Trophoblast cell (in vitro differentiated cells and primary cell): ENCODE measurements around the gene AMN.

Source experiments
- DNase-seq, 2 donors: peaks; one replicate each; pipeline ENCODE4 v3.0.0-alpha.2; 2016
- H2AFZ ChIP-seq: 2 replicates; pipeline ENCODE4 v1.6.1; 2013; ENCODE audit warnings: low read length, moderate library complexity, mild to moderate bottlenecking; ENCODE audit not compliant: insufficient read depth, poor library complexity
- H2AK5ac ChIP-seq: 2 replicates; pipeline ENCODE4 v1.6.1; 2013; ENCODE audit warnings: mild to moderate bottlenecking, low read length
- H2BK120ac ChIP-seq: 2 replicates; pipeline ENCODE4 v1.6.1; 2013; ENCODE audit warnings: low read length, mild to moderate bottlenecking, moderate library complexity; ENCODE audit not compliant: insufficient read depth, poor library complexity
- H2BK12ac ChIP-seq: 2 replicates; pipeline ENCODE4 v1.6.1; 2013; ENCODE audit warnings: mild to moderate bottlenecking, low read length, moderate library complexity
- H2BK5ac ChIP-seq: 2 replicates; pipeline ENCODE4 v1.6.1; 2013; ENCODE audit warnings: low read length, low read depth, moderate library complexity, mild to moderate bottlenecking; ENCODE audit not compliant: poor library complexity
- H3K14ac ChIP-seq: 2 replicates; pipeline ENCODE4 v1.6.1; 2013; ENCODE audit warnings: mild to moderate bottlenecking, low read length
- H3K18ac ChIP-seq: 2 replicates; pipeline ENCODE4 v1.6.1; 2013; ENCODE audit warnings: mild to moderate bottlenecking, low read length
- H3K23ac ChIP-seq: 2 replicates; pipeline ENCODE4 v1.6.1; 2013; ENCODE audit warnings: low read length
- H3K27ac ChIP-seq: 2 replicates; pipeline ENCODE4 v1.5.1; 2013; ENCODE audit warnings: low read depth, mild to moderate bottlenecking, inconsistent platforms, low read length, moderate library complexity
- H3K27me3 ChIP-seq: 2 replicates; pipeline ENCODE4 v1.6.1; 2013; ENCODE audit warnings: inconsistent platforms, mild to moderate bottlenecking, low read length, moderate library complexity; ENCODE audit not compliant: insufficient read depth
- H3K36me3 ChIP-seq, 2 experiments: 1 replicate in 1 of 2; 2 replicates in 1 of 2; pipeline ENCODE4 v1.6.1; 2013; ENCODE audit warnings: low read length in 2 of 2, mild to moderate bottlenecking in 2 of 2, moderate library complexity in 1 of 2; ENCODE audit not compliant: insufficient read depth in 2 of 2, control insufficient read depth in 1 of 2
- H3K4ac ChIP-seq: 2 replicates; pipeline ENCODE4 v1.6.1; 2013; ENCODE audit warnings: low read depth, mild to moderate bottlenecking, low read length, moderate library complexity
- H3K4me1 ChIP-seq, 2 experiments: 1 replicate in 1 of 2; 2 replicates in 1 of 2; pipeline ENCODE4 v1.6.1; 2013; ENCODE audit warnings: low read length in 2 of 2, mild to moderate bottlenecking in 2 of 2, moderate library complexity in 1 of 2; ENCODE audit not compliant: insufficient read depth in 2 of 2, control insufficient read depth in 1 of 2
- H3K4me2 ChIP-seq: 2 replicates; pipeline ENCODE4 v1.6.1; 2013; ENCODE audit warnings: inconsistent platforms, mild to moderate bottlenecking, low read length, moderate library complexity
- H3K4me3 ChIP-seq: 2 replicates; pipeline ENCODE4 v1.5.1; 2013; ENCODE audit warnings: mild to moderate bottlenecking, low read depth, low read length, inconsistent platforms
- H3K79me1 ChIP-seq: one replicate; pipeline ENCODE4 v1.6.1; 2013; ENCODE audit warnings: low read length
- H3K79me2 ChIP-seq: 2 replicates; pipeline ENCODE4 v1.6.1; 2013; ENCODE audit warnings: low read length, mild to moderate bottlenecking; ENCODE audit not compliant: control insufficient read depth, insufficient read depth, poor library complexity
- H3K9ac ChIP-seq: 2 replicates; pipeline ENCODE4 v1.6.1; 2013; ENCODE audit warnings: mild to moderate bottlenecking, low read length
- H3K9me3 ChIP-seq: 2 replicates; pipeline ENCODE4 v1.6.1; 2013; ENCODE audit warnings: low read depth, mild to moderate bottlenecking, control low read depth, inconsistent platforms, low read length; ENCODE audit not compliant: insufficient read depth
- H4K12ac ChIP-seq: 2 replicates; pipeline ENCODE4 v1.6.1; 2013; ENCODE audit warnings: low read depth, mild to moderate bottlenecking, low read length, moderate library complexity
- H4K8ac ChIP-seq: 2 replicates; pipeline ENCODE4 v1.6.1; 2013; ENCODE audit warnings: low read depth, mild to moderate bottlenecking, low read length, moderate library complexity
- H4K91ac ChIP-seq: one replicate; pipeline ENCODE4 v1.6.1; 2013; ENCODE audit warnings: low read depth, mild to moderate bottlenecking, low read length, moderate library complexity
- WGBS: extraction: QIAGEN DNeasy Blood & Tissue Kit; methylation state at CpG from one replicate; pipeline ENCODE4 v1.1.7; 2013; ENCODE audit warnings: missing lambda C conversion rate; ENCODE audit not compliant: insufficient read length, insufficient coverage; ENCODE audit errors: extremely low coverage; 5-methylcytosine and 5-hydroxymethylcytosine counted together

AMN gene

DNA sequence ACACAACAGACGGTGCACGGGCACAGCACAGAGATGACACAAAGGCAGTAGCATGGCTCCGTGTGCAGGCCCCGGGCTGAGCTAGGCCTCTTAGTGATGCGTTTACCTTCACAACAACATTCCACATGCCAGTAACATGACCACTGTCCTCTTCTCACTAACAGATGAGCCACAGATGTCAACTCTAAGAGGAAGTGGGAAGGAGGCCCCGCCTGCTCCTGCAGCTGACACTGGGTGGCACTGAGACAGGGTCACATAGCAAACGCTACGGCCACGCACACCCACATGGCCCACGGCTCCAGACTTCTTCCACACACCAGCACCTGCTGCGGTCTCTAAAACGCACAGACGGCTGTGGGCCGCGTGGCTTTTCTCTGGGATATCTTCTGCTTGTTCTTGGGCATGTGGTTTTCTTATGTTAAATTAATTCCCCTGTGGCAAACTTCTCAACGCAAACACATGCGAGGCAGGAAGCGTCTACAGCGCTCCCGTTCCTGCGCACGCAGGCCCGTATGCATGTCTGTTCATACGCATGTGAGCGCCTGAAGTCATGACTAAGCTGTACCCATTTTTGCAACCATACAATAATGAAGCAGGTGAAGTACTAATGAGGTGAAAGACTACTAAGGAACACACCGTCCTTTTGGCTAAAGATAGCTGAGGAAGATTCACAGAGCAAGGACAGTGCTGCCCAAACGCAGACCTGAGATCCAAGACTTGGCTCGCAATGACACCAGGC, 26.8 kb downstream of the AMN start:
- H3K79me1 ChIP-seq = no peaks in the 10 kb centered on the region
- H2AFZ ChIP-seq = no peak overlapping the region
- no peak overlapping the region for H2AK5ac ChIP-seq
- H3K27me3 ChIP-seq = no peaks in the 10 kb centered on the region
- H2BK5ac ChIP-seq = no peak overlapping the region
- no peaks in the 10 kb centered on the region for H3K9me3 ChIP-seq
- H3K23ac ChIP-seq = no peak overlapping the region
- no peak overlapping the region for H3K4ac ChIP-seq
- no peak overlapping the region for H3K9ac ChIP-seq
- no peak overlapping the region for H2BK120ac ChIP-seq
- H3K36me3 ChIP-seq = peaks cover 84 to 86% of the 10 kb centered on the region in 2 experiments
- no peak overlapping the region for H4K91ac ChIP-seq
- no peak overlapping the region for H3K18ac ChIP-seq
- H3K4me1 ChIP-seq = no peaks in the 10 kb centered on the region
- H2BK12ac ChIP-seq = no peak overlapping the region
- H4K12ac ChIP-seq = no peak overlapping the region
- H3K14ac ChIP-seq = no peak overlapping the region
- peak; percentile 23 to 44 for DNase-seq
- H3K4me3 ChIP-seq = no peak overlapping the region
- WGBS = no CpG with 5 or more reads among the region's 28 CpGs
- no peaks in the 10 kb centered on the region for H3K79me2 ChIP-seq
- no peak overlapping the region for H3K27ac ChIP-seq
- no peak overlapping the region for H4K8ac ChIP-seq
- no peak overlapping the region for H3K4me2 ChIP-seq

DNA sequence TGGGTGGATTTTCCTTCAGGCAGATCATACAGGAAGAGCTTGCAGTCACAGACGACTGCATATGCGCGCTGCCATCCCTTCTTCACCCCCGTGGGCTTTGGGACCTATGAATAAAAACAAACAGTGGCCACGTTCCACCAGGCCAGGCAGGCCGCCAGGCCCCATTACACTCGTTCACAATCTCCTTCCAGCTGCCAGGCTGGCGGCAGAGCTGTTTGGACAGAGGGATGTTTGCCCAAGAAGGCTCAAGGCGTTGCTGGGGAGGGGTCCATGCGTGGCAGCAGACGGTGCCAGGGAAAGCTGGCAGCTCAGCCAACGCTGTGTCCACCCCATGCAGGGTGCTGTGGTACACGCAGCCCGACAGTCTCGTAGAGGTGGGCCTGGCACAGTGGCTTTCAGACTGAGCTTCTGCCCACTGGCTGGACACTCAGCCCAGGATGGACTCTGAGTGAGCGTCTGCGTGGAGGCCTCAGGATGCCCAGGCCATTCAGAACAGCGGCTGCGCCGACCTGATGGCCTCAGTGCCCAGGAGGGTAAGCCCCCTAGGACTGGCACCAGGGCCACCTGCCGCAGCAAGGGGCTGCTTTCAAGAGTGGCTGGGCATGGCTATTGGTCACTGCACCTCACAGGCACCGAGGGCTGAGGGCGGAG, 27.5 kb downstream of the AMN start:
- Histone ChIP-seq H3K36me3 (peaks cover 84 to 86% of the 10 kb centered on the region in 2 experiments), H2BK5ac (no peak overlapping the region), H3K14ac (no peak overlapping the region), H3K27me3 (no peaks in the 10 kb centered on the region), H3K18ac (no peak overlapping the region), H4K12ac (no peak overlapping the region), H4K8ac (no peak overlapping the region), H3K79me2 (no peaks in the 10 kb centered on the region), H4K91ac (no peak overlapping the region), H3K27ac (no peak overlapping the region), H3K4me1 (no peaks in the 10 kb centered on the region), H2AK5ac (no peak overlapping the region), H2AFZ (no peak overlapping the region), H3K9me3 (no peaks in the 10 kb centered on the region), H3K4ac (no peak overlapping the region), H3K79me1 (no peaks in the 10 kb centered on the region), H3K4me2 (no peak overlapping the region), H2BK12ac (no peak overlapping the region), H3K9ac (no peak overlapping the region), H3K23ac (no peak overlapping the region), H2BK120ac (no peak overlapping the region), H3K4me3 (no peak overlapping the region)
- no CpG with 5 or more reads among the region's 23 CpGs for WGBS
- DNase-seq = no peak

DNA sequence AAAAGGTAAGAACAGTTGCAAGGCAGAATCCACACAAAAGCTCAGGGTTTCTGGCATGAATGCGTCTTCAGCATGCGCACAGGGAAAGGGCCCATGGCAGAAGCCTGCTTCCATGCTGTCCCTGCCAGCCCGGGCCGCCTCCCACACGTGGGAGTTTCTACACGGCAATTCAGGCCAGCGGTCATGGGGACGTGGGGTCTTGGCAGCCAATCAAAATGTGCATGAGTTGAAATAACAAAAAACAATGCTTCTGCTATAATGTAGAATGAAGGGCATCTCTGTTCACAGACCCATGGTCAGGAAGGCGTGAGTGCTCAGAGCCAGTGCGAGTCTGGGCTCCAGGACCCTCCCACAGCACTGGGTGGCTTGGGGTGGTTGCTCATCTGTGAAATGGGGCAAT, 28.6 kb downstream of the AMN start:
- no CpG with 5 or more reads among the region's 10 CpGs for whole genome bisulfite sequencing
- Histone ChIP-seq H3K36me3 (peaks cover 75 to 81% of the 10 kb centered on the region in 2 experiments), H3K9ac (no peak overlapping the region), H4K8ac (no peak overlapping the region), H3K14ac (no peak overlapping the region), H3K18ac (no peak overlapping the region), H2BK120ac (no peak overlapping the region), H2BK12ac (no peak overlapping the region), H2AFZ (no peak overlapping the region), H2AK5ac (no peak overlapping the region), H3K79me2 (no peaks in the 10 kb centered on the region), H3K27ac (no peak overlapping the region), H3K4me2 (no peak overlapping the region), H3K4me3 (no peak overlapping the region), H4K91ac (no peak overlapping the region), H3K27me3 (no peaks in the 10 kb centered on the region), H4K12ac (no peak overlapping the region), H3K23ac (no peak overlapping the region), H3K9me3 (no peaks in the 10 kb centered on the region), H3K4ac (no peak overlapping the region), H3K4me1 (no peaks in the 10 kb centered on the region), H2BK5ac (no peak overlapping the region), H3K79me1 (no peaks in the 10 kb centered on the region)
- DNase-seq = no peak

DNA sequence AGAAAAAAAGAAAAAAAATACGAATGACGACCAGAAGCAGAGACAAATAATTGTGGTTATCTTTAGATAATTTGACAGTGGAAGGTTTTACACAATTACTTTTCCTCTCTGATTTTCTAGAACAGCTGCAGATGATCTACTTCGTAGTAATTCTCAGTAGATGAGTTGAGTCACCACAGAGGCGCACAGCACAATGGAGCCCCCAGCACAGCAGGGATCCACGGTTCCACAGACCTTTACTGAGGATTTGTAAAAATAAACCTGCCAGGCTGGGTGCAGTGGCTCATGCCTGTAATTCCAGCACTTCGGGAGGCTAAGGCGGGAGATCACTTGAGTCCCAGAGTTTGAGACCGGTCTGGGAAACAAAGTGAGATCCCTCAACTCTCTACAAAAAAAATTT, 29.3 kb downstream of the AMN start:
- H3K4me3 ChIP-seq = no peak overlapping the region
- WGBS = no CpG with 5 or more reads among the region's 8 CpGs
- no peak overlapping the region for H2BK5ac ChIP-seq
- no peak overlapping the region for H4K8ac ChIP-seq
- no peak overlapping the region for H3K9ac ChIP-seq
- H3K27me3 ChIP-seq = no peaks in the 10 kb centered on the region
- no peaks in the 10 kb centered on the region for H3K9me3 ChIP-seq
- H3K4me2 ChIP-seq = no peak overlapping the region
- H2AK5ac ChIP-seq = no peak overlapping the region
- no peak overlapping the region for H2BK12ac ChIP-seq
- no peak overlapping the region for H2BK120ac ChIP-seq
- no peaks in the 10 kb centered on the region for H3K79me1 ChIP-seq
- H3K14ac ChIP-seq = no peak overlapping the region
- H3K27ac ChIP-seq = no peak overlapping the region
- no peaks in the 10 kb centered on the region for H3K4me1 ChIP-seq
- H4K12ac ChIP-seq = no peak overlapping the region
- no peak for DNase-seq
- no peak overlapping the region for H3K23ac ChIP-seq
- no peak overlapping the region for H4K91ac ChIP-seq
- peaks cover 72 to 78% of the 10 kb centered on the region in 2 experiments for H3K36me3 ChIP-seq
- H3K4ac ChIP-seq = no peak overlapping the region
- no peak overlapping the region for H2AFZ ChIP-seq
- H3K18ac ChIP-seq = no peak overlapping the region
- H3K79me2 ChIP-seq = no peaks in the 10 kb centered on the region
